Testis (tissue), 3 donors: ENCODE results near the gene TNS1. TPM values are rescaled to one million over a fixed set of nuclear protein-coding genes. Genes with fewer than 3 reads are reported as not detected.
"Not testable (repeated sequence)": the region's sequence is repeated elsewhere in the genome, so short reads cannot be mapped to it uniquely, and the experiment has no call there.

Experiments
- DNase-seq: peaks from one replicate; pipeline ENCODE4 v3.0.0-alpha.2; 2019
- H3K27ac ChIP-seq, 2 donors: fragments of 200-600 bp; sonication (generic); one replicate each; pipeline ENCODE4 v1.5.1; 2019
- H3K27me3 ChIP-seq: fragments of 200-600 bp; sonication (generic); one replicate; pipeline ENCODE4 v1.5.1; 2019
- H3K36me3 ChIP-seq: fragments of 200-600 bp; sonication (generic); one replicate; pipeline ENCODE4 v1.5.1; 2017; ENCODE audit warnings: low read depth; ENCODE audit errors: missing control alignments
- H3K4me1 ChIP-seq: fragments of 200-600 bp; sonication (generic); one replicate; pipeline ENCODE4 v1.5.1; 2019
- H3K4me3 ChIP-seq, 2 donors: fragments of 200-600 bp; sonication (generic); one replicate each; pipeline ENCODE4 v1.5.1; 2017 to 2019
- H3K9me3 ChIP-seq: fragments of 200-600 bp; sonication (generic); one replicate; pipeline ENCODE4 v1.5.1; 2017
- CTCF ChIP-seq, 3 experiments: fragments of 450-650 bp in 2 of 3; fragments of 200-600 bp in 1 of 3; sonication (generic) in 1 of 3; IDR thresholded peaks; one replicate each; pipeline ENCODE4 v1.5.1; 2016 to 2019; ENCODE audit warnings: antibody characterized with exemption in 3 of 3, mild to moderate bottlenecking in 2 of 3, moderate library complexity in 1 of 3
- POLR2A ChIP-seq: fragments of 450-650 bp; IDR thresholded peaks from one replicate; pipeline ENCODE4 v1.6.1; 2017; ENCODE audit warnings: antibody characterized with exemption, mild to moderate bottlenecking, moderate library complexity
- WGBS, 2 donors: methylation state at CpG; one replicate each; pipeline ENCODE4 v1.1.5; 2018; 5-methylcytosine and 5-hydroxymethylcytosine counted together
- intact Hi-C: fragments of 100-400 bp; cut with DNase I; formaldehyde crosslinking; loops from one replicate; pipeline ENCODE4 v1.15.1; 2023; ENCODE audit warnings: low total_unique reads
- polyA plus RNA-seq: library from polyadenylated mRNA; stranded (reverse); fragments of 350-450 nt; fragmentation: Illumina TruSeq; extraction: RNeasy Lipid Tissue Mini Kit (QIAGEN cat#74804); gene quantifications from one replicate; pipeline ENCODE4 v1.2.3, GENCODE V29; 2014; ENCODE audit warnings: low read depth, low replicate concordance; ENCODE audit not compliant: insufficient read depth
- total RNA-seq, 2 donors: library from RNA; depleted of rRNA; stranded (reverse); fragments of >200 nt; gene quantifications; one replicate each; pipeline ENCODE4 v1.2.3, GENCODE V29; 2016

The TNS1 gene
- total and polyA plus RNA-seq, 3 donors from 2014 or later: 75.9 to 256 (median 227) TPM

- Histone ChIP-seq H3K36me3 (no peaks in the 10 kb centered on the region), H3K27ac (no peak overlapping the region), H3K4me1 (peaks cover 34% of the 10 kb centered on the region), H3K4me3 (no peak overlapping the region), H3K27me3 (no peaks in the 10 kb centered on the region), H3K9me3 (no peaks in the 10 kb centered on the region)
- no peak for DNase-seq
- intact Hi-C loops: no loop called here
- 80 to 84% methylated on average over 7 of the region's 7 CpGs for WGBS, 2 donors
- TF ChIP-seq POLR2A (no peak), CTCF (IDR thresholded peaks at IDR 0.05) (no peak)
Measured at GRCh38 chr2:217809736-217810135, 193.1 kb downstream of the TNS1 start.

- WGBS, 2 donors: 45 to 71% methylated on average over 3 of the region's 3 CpGs
- peaks cover 38% of the 10 kb centered on the region for H3K4me1 ChIP-seq
- H3K27me3 ChIP-seq, H3K9me3 ChIP-seq, H3K36me3 ChIP-seq, intact Hi-C loops, DNase-seq, H3K4me3 ChIP-seq, H3K27ac ChIP-seq: not testable (repeated sequence)
Measured at GRCh38 chr2:217808967-217809366, 193.8 kb downstream of the TNS1 start.

GRCh38 chr2:217808326-217808725 lies 194.5 kb downstream of the TNS1 start:
- intact Hi-C loops: no loop called here
- Histone ChIP-seq H3K36me3 (no peaks in the 10 kb centered on the region), H3K27ac (peak overlapping the region in 1 of 2 donors; percentile 13), H3K9me3 (no peaks in the 10 kb centered on the region), H3K4me1 (peaks cover 38% of the 10 kb centered on the region), H3K4me3 (no peak overlapping the region), H3K27me3 (no peaks in the 10 kb centered on the region)
- no peak for DNase-seq
- 31 to 60% methylated on average over 3 of the region's 3 CpGs for WGBS, 2 donors
- TF ChIP-seq POLR2A (no peak), CTCF (IDR thresholded peaks at IDR 0.05) (no peak)

- Histone ChIP-seq H3K27me3 (no peaks in the 10 kb centered on the region), H3K36me3 (no peaks in the 10 kb centered on the region), H3K27ac (peak overlapping the region in 1 of 2 donors; percentile 13), H3K9me3 (no peaks in the 10 kb centered on the region), H3K4me1 (peaks cover 42% of the 10 kb centered on the region), H3K4me3 (no peak overlapping the region)
- 41 to 44% methylated on average over 5 of the region's 5 CpGs for WGBS, 2 donors
- intact Hi-C loops: no loop called here
- no peak for DNase-seq
- no peak for TF ChIP-seq POLR2A
- no peak for TF ChIP-seq CTCF (IDR thresholded peaks at IDR 0.05)
Measured at GRCh38 chr2:217807753-217808152, 195.0 kb downstream of the TNS1 start.

GRCh38 chr2:217807025-217807424 lies 195.8 kb downstream of the TNS1 start:
- no peak overlapping the region for H3K4me3 ChIP-seq
- TF ChIP-seq POLR2A: no peak
- no peak for TF ChIP-seq CTCF (IDR thresholded peaks at IDR 0.05)
- no peak overlapping the region for H3K27ac ChIP-seq
- DNase-seq: no peak
- WGBS, 2 donors: 67% methylated on average over 3 of the region's 3 CpGs
- peaks cover 48% of the 10 kb centered on the region for H3K4me1 ChIP-seq
- intact Hi-C loops: no loop called here
- H3K27me3 ChIP-seq: no peaks in the 10 kb centered on the region
- no peaks in the 10 kb centered on the region for H3K9me3 ChIP-seq
- no peaks in the 10 kb centered on the region for H3K36me3 ChIP-seq
